K562 (cell line): ENCODE data around the gene CASTOR1.

Source experiments
- ELF2 ChIP-seq: fragments of 250-450 bp; sonication (Bioruptor Pico); IDR thresholded peaks from 2 replicates; pipeline ENCODE4 v1.5.0; 2021; ENCODE audit warnings: mild to moderate bottlenecking
- ZNF274 ChIP-seq: IDR thresholded peaks from 2 replicates; pipeline ENCODE4 v1.6.1; 2011; ENCODE audit warnings: low read depth, mild to moderate bottlenecking, low read length, moderate library complexity, borderline replicate concordance
- ZNF707 ChIP-seq: fragments of 250-450 bp; sonication (Bioruptor Pico); conservative IDR thresholded peaks from 2 replicates; pipeline ENCODE4 v1.8.0; 2022; ENCODE audit warnings: inconsistent platforms, mild to moderate bottlenecking, moderate library complexity

DNA sequence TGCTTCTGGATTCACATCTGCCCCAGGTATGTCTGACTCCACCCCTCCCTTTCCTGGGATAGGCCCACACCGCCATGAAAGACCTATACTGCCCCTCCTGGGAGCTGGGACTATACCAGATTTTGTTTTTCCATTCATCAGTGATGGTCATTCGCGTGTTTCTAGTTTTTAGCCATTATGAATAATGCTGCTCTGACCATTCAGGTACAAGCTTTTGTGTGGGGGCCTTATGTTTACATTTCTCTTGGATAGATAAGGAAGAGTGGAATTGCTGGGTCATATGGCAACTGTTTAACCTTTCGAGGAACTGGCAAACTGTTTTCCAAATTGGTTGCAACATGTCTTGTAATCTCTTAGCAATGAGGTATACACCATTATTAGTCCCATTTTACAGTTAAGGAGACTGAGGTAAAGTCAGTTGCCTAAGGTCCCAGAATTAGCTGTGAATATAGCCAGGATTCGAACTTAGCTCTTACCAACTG lies 38.6 kb upstream of the CASTOR1 start:
- TF ChIP-seq ZNF274 (no peak), ZNF707 (no peak), ELF2 (CRISPR knock-in tag) (no peak)
